Vagina (tissue), 2 donors: ENCODE measurements around the gene STIM2.

Experiments
- CTCF ChIP-seq, 3 experiments: fragments of 450-650 bp in 2 of 3; fragments of 200-600 bp in 1 of 3; sonication (generic) in 1 of 3; IDR thresholded peaks; one replicate each; pipeline ENCODE4 v1.5.1; 2017 to 2019; ENCODE audit warnings: antibody characterized with exemption in 3 of 3, mild to moderate bottlenecking in 2 of 3, moderate library complexity in 2 of 3
- POLR2A ChIP-seq, 2 donors: fragments of 450-650 bp; IDR thresholded peaks; one replicate each; pipeline ENCODE4 v1.6.1; 2017; ENCODE audit warnings: antibody characterized with exemption in 2 of 2, mild to moderate bottlenecking in 2 of 2, moderate library complexity in 2 of 2

- TF ChIP-seq CTCF (IDR thresholded peaks at IDR 0.05): no peak
- no peak for TF ChIP-seq POLR2A (IDR thresholded peaks at IDR 0.05)
Measured at GRCh38 chr4:26860922-26861433, 337 bp downstream of the STIM2 start.
